ENCODE measurements around the gene PHF19.

The PHF19 gene

DNA sequence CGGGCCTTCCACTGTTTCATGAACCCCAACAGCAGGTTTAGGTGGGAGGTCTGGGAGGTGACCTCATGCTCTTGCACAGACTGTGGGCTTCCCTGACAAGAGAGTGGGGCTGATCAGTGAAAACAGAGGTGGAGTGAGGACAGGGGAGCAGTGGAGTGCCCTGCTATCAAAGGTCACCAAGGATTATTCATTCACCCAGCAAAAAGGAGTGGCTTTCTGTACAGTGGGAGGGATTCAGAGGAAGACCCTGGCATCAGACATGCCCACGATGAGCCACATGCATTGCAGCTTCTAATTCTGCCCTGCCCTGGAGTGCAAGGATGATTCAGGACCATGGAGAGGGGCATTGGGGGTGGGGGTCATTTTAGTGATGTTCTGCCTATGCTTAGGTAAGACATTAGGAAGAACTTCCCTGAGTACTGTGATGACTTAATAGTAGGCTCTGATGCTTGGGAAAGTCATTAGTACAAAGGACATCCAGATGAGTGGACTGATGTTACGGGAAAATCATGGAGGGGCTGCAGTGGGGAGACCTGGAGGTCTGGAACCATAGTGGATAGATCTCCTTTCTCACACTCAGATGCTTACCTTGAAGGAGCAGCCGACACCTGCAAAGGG lies 36.8 kb upstream of the PHF19 start:
- peak; percentile 16 for DNase-seq

DNA sequence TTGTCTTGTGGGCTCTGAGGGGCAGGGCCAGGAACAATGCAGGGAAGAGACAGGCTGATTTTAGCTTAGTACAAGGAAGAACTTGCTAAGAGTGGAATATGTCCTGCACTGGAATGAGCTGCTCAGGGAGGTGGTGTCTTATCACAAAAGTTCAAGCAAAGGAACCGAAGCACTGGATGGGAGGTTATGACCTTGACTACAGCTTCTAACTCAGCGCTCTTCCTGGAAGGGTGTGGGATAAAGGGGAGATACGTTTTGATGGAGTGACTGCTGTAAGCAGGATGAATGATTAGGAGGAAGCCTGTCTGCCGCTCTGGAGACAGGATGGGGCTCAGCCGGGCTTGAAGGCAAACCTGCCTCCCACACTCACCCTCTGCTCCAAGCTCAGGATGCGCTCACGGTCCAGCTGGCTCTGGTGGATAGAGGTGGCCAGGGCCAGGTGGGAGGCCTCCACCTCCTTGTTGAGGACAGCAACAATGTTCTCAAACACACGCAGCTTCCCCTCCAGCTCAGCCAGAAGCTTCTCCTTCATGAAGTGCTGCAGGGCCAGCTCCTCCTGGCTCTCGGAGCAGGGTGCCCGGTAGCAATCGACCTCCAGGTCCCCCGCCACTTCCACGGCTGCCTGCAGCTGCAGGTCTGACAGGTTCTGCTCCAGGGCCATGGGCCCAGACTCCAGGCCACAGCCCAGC lies 36.1 kb upstream of the PHF19 start:
- no peak for DNase-seq

DNA sequence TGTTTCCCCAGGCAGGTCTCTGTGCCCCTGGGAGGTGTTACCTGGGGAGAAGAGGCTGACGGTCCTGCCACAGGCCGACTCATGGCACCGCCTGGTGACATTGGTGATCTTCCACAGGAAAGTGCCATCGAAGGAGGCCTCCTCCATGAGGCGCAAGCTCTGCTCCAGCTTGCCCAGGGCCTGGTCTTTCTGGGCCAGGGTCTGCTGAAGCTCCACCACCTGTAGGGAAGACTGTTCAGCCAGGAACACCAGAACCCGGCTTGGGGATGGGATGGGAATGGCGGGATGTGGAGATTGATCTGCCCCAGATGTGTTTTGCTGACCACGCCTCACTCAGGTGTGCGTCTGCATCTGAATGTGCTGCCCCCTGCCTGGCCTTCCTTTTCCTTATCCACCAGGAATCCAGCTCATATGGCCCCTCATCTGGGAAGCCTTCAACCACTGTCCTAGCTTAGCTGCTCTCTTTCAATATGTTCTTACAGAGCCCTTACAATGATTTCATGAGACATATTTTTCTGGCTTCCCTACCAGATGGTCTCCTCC lies 34.4 kb upstream of the PHF19 start:
- no peak for DNase-seq

DNA sequence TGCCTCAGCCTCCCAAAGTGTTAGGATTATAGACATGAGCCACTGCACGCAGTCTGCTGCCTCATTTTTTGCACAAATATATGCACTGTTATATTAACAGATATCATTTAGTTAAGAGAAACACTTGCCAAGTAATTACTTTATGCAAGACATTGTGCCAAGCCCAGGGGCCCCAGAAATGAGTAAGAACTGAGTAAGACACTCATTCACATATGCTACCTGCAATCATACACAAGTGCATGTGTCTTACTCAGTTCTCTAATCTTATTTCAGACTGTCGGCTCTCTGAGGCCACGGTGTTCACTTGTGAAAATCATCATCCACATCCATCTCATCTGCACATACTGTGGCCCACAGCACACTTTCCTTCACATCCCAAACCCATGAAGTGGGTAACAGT lies 33.7 kb upstream of the PHF19 start:
- no peak for DNase-seq

DNA sequence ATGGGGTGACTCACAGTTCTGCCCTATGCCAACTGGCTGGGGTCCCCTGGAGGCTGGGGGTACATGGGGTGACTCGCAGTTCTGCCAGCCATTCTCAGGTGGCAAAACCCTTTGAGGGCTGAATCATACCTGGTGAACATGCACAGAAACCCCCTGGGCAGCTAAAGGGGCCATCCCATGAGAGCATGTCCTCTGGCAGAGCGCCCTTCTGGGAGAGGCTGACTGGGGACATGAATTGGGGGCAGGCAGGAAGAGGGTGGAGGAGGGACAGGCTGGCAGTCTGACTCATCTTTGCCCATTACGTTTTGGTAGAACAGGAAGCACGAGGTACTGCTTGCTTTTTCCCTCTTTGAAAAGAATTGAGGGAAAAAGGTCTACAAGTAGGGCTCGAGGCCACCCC lies 32.9 kb upstream of the PHF19 start:
- peak; percentile 30 for DNase-seq

DNA sequence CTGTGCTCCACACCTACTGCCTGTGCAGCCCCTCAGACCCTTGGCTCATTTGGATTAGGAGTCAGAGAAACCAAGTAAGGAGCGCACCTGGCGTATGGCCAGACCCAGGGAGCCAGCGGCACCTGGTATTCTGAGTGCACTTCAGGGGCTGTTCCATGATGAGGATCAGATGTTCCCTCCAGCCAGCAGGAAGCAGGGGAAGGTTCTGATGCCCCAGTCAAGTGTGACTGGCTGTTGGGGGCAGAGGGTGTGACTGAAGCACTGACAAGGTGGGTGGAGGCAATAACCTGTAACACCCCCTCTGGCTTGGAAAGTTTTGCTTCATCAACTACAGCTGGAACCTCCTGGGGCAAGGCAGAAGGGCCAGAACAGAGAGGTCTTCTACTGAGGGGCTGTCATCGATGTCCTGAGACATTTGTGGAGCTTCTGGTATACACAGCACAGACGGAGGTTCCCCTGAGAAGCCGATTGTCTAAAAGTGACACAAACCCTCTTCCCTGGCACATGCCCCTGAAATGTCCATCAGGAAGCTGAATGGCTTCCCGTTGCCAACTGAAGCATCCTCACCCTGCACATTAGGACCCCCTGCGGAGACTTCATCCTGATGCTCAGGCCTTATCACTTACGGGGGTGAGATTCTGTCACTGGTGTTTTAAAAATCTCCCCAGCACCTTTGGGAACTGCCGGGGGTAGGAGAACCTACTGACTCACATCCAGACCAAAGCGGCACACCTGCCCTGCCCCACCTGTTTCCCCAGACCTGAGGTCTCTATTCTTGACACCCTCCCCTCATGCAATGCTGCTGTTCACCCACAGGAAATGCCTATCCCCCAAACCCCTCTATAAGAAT lies 28.6 kb upstream of the PHF19 start:
- no peak for DNase-seq

DNA sequence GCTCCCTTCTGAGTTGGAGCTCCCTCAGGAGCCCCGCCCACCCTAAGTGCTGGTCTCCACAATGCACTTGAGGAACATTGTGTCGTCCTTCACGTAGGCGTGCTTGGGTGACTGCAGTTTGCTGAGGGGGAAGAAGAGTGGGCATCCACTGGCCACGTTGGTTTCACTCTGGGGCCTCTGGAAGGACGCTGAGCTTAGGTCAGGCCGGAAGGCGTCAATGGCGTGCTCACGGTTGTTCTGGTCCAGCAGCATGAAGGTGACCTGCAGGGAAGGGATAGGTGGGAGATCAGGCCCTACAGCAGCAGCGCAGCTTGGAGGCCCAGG lies 28.0 kb upstream of the PHF19 start:
- no peak for DNase-seq

DNA sequence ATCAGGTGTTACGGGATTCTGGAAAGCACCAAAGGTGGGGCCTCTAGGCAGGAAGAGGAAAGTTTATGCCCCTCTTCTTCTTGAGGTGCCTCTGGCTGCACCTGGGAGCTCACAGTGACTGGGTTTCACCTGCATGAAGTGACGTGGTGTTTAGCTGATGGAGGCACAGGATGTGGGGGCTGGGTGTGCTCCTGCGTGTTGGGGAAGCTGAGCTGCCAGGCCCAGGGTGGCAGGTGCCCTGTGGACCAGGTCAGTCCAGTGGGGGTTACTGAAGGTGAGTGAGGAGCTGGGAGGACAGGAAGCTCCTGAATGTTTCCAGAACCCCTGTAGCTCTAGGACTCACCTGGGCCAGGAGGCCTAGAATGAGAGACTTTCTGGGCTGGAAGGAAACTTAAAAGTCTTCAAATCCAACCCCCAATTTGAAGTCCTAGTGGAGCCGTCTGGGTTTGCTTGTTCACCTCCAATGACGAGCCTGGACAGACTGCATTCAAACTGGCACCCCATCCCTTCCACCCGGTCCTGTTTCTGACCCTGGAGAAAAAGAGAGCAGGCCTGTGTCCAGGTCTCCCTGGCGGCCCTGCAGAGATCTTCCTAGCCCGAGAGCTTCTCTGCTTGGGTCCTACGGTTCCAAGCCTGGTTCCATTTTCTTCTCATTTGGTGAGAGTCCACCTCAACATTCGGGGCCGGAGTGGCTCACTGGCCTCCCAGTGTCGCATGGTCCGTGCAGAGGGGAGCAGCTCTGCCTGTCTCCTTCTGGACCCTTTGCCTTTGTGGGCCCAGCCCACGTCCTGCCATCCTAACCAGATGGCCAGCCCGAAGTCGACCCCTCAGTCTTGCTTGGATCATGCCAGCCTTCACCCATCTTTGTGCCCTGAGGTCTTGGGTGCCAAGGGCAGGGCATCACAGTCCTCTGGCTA lies 27.3 kb upstream of the PHF19 start:
- no peak for DNase-seq

DNA sequence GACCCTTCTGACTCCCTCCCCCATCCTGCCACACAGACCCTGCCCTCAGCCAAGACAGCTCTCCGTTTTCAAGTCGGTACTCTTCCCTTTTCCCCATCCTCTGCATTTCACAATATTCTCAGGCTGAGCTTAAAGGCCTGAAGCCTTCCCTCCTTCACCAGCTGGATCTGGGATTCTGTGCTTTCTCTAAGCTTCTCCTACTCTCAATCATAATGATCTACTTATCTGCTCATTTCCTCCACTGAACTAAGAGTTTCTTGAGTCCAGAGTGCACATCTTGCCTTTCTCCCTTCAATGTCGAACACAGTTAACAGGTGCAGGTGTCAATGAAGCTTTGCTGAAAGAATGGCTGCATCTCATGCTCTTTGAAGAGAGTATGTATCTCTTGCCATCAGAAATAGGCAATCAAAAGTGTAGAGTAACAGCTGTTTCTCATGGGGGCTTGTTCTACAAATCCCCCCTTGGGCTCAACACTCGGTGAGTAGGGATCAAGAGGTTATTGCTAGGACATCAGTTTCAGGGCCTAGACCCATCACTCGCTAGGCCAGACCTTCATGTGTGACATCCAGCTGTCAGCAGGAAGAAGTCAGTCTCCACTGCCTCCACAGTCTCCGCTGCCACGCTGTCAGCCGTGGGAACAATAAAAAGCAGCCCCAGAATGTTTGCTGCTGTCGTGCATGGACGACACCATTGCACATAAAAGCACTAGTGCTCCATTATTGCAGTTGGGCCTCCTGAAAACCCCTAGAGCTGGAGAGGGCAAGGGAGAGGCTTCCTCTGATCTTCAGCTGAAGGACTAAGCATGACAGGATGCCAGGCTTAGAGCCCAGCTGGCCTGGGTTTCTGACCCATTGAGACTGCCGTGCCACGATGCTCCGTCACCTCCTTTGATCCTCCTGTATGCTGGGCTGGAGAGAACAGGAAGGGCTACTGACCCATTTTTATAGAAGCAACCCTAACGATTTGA lies 25.9 kb upstream of the PHF19 start:
- DNase-seq = peak; percentile 16

DNA sequence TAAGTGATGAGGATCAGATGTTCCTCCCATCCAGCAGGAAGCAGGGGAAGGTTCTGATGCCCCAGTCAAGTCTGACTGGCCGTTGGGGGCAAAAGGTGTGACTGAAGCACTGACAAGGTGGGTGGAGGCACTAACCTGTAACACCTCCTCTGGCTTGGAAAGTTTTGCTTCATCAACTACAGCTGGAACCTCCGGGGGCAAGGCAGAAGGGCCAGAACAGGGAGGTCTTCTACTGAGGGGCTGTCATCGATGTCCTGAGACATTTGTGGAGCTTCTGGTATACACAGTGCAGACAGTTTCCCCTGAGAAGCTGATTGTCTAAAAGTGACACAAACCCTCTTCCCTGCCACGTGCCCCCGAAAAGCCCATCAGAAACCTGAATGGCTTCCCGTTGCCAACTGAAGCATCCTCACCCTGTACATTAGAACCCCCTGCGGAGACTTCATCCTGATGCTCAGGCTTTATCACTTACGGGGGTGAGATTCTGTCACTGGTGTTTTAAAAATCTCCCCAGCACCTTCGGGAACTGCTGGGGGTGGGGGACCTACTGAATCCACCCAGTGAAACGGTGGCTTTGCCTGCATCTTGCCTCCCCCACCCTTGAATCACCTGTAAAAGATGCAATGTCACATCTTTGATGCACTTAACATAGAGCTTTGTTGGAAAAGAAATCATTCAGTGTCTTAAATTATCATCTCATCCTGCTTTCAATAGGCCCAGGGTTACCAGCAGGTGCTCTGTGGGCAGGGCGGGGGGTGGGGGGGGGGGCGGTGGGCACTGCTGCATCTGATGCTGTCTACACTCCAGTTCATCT lies 25.0 kb upstream of the PHF19 start:
- no peak for DNase-seq

DNA sequence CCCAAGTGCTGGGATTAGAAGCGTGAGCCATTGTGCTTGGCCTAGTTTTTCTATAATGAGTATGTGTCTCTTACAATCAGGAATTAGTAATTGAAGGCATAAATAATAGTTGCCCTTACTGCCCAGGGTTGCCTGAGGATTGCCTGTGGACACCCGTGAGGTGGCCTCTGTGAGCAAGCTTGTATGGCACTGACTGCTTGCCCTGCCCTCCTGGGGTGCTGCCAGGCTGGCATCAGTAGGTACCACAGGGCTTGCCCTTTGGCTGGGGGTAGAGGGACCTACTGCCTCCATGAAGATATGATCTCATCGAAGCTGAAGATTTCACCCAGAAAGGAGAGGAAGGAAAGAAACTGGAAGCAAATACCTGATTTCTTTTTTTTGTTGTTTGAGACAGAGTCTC lies 23.8 kb upstream of the PHF19 start:
- no peak for DNase-seq

DNA sequence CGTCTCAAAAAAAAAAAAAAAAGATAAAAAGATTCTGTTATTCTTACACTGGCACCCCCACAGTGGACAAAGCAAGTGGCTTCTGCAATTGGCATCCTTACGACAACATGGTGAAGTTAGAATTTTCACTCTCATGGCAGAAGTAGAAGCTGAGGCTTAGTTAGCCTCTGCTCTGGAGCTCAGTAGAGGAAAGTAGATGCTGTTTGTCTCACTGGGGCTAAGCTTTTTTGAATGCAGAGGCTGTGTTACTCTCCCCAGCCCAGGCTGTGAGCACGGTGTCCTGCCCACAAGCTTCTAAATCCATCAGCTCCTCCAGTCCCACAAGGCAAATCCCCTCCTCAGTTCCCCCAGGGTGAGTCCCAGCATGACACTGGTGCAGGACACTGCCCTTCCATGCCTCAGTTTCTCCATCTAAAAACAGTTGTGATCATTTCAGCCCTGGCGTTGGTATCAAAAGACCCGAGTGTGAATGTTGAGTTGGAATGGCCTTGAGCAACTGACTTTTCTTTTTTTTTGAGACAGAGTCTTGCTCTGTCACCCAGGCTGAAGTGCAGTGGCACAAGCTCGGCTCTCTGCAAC lies 22.6 kb upstream of the PHF19 start:
- DNase-seq = no peak

DNA sequence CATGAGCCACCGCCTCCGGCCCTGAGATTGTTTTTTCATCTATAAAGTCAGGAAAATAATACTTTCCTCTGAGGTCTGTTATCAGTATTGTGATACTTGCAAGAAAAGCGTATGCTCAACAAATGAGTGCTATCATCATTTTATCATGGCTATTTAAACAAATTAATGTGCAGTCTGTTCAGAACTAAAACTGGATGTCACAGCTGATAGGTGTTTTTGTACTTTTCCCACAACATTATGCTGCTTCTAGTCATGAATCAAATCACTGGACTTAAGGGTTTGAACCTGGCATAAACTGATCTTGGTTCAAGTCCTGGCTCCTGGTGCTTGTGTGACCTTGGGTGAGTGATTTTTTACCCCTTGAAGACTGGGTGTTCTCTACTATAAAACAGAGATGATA lies 21.4 kb upstream of the PHF19 start:
- no peak for DNase-seq

DNA sequence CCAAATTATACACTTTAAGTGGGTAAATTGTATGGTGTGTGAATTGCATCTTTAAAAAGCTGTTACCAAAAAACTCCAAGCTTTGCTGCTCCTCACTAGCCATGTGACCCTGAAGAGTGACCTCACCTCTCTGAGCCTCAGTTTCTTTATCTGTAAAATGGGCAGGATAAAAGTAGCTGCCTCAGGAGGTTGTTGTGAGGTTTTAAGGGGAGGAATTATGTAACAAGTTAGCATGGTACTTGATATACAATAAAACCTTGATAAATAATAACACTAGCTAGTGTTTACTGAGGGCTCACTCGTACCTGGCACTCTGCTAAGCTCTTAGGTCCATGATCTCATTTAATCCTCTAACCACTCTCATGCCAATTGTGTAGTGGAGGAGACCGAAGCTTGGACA lies 19.0 kb upstream of the PHF19 start:
- no peak for DNase-seq

DNA sequence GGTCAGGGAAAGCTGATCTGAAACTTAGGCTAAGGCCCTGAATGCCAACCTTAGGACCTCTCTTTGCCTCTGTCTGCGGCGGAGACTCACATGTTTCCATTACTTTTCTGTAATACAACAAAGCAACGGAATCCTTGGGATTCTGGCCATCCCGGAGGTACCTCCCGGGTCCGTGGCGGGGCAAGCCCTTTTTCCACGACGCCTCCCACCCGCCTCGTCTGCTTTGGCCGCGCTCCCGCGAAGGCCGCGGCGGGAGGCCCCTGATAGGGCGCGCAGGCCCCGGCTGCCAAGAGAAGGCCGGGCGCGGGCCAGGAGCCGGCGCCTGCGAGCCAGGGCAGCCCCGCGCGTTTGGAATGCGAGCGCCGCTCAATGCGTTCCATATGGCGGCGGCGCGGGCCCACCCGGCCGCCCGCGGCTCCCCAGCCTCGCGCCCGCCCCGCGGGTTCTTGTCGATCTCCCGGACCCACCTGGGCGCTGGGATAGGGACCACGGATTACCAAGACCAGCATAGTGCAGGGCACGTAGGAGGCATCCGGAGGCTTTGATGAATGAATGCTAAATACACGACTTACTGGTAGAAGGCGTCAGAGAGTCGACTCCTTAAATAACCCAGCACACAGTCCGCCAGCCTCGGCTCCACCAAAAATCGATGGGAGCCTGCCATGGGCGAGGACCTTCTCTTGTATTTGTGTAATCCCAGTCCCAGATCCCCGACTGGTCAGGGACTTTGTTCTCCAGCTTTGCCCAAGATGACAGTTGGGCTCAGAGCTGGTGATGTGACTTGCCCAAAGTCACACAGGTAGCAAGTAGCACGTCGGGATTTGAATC lies 17.5 kb upstream of the PHF19 start:
- no peak for DNase-seq

DNA sequence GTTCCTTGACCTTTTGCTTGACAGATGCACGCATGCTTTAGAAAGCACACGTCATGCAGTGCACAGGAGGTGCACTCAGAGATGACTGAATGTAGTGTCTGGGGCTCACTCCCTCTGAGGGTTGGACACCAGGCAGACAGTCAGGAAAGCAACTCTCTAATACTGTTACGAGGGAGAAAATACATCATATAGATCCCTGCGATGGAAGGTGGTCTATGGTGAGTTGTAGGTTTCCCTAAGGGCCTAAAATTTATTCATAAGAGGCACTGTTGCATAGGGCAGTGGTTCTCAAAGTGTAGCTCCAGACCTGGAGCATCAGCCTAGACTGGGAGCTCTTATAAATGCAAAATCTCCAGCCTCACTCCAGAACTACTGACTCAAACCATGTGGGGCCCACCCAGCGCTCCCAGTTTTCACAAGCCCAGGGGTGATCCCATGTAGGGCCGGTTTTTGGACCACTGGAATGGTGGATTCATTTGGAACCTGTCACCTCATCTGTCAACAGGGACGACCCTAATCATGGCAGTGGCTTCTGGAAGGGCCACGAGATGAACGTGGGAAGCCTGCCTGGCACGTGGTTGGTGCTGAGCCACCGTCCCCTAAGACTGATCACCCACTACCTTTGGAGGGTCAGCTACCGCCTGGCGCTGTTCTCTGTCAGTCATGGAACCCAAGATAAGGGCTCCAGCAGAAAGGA lies 16.8 kb upstream of the PHF19 start:
- no peak for DNase-seq

DNA sequence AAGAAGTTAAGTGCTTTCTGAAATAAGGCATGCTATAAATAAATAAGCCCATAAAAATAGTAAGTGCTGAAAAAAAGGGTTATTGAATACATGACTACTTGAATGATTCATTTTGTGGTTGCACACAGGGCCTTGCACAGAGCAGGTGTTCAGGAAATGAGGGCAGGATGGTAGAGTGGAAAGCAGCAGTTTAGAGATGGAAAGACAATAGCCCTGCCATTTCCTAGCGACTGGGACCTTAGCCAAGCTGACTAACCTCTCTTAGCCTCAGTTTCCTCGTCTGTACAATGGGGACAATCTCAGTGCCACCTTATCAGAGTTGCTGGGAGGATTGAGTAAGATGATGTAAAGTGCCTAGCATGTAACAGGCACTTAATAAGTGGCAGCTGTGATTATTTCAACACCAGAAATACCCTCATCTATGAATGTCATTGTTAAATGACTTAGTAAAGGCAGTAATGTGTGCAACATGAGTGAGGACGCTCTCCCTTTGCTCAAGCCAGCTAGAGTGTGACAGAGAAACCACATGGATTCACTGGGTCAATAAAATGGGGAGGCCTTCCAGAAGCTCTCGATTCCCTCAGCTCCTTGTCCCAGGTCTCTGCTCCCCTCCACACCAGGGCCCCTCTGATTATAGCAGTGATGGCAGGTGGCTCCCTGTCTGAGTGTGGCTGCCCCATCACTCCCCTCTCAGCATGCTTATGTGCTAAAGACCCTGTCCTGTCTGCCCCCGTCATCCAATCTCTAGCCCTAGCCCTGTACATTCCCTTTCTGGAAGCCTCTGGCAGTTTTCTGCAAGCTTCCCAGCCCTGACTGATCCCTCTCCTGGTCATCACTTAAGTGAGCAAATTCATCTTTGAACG lies 16.0 kb upstream of the PHF19 start:
- DNase-seq = peak; percentile 96

All from MV-4-11 (cell line).